DND-41 (cell line): ENCODE data around the gene PCNX1.

Experiments used
- CTCF ChIP-seq: IDR thresholded peaks from 2 replicates; pipeline ENCODE4 v1.5.1; 2012; ENCODE audit warnings: borderline replicate concordance, low read length, moderate library complexity, mild to moderate bottlenecking; ENCODE audit not compliant: poor library complexity, severe bottlenecking; ENCODE audit errors: extremely low read depth
- EZH2 ChIP-seq: IDR thresholded peaks from 3 replicates; pipeline ENCODE4 v1.6.1; 2012; ENCODE audit warnings: borderline replicate concordance, low read depth, mild to moderate bottlenecking, moderate library complexity, low read length, inconsistent platforms; ENCODE audit not compliant: severe bottlenecking

- TF ChIP-seq CTCF (no peak), EZH2 (no peak)
These were observed 210.8 kb downstream of the PCNX1 start for GRCh38 chr14:71117839-71118743.
